Aorta (tissue), 5 donors: ENCODE results near the gene ZDHHC8. TPM values are rescaled to one million over a fixed set of nuclear protein-coding genes. Genes with fewer than 3 reads are reported as not detected.

ENCODE experiments used
- ATAC-seq: fragments of 200-7000 bp; cut with Tn5 transposase; one replicate; pipeline ENCODE4 v1.9.1; 2022; ENCODE audit warnings: moderate library complexity; ENCODE audit not compliant: low FRiP score
- DNase-seq, 2 donors: peaks; one replicate each; pipeline ENCODE4 v3.0.0-alpha.2; 2020
- H3K27ac ChIP-seq, 2 donors: one replicate each; pipeline ENCODE4 v1.5.1; 2013; ENCODE audit warnings: low read length in 2 of 2, mild to moderate bottlenecking in 2 of 2, moderate library complexity in 2 of 2, control low read depth in 1 of 2, inconsistent platforms in 1 of 2, low read depth in 1 of 2
- H3K27me3 ChIP-seq, 2 donors: one replicate each; pipeline ENCODE4 v1.6.1; 2013; ENCODE audit warnings: control low read depth in 1 of 2, low read length in 1 of 2, mild to moderate bottlenecking in 1 of 2, moderate library complexity in 1 of 2; ENCODE audit not compliant: insufficient read depth in 2 of 2, control insufficient read depth in 1 of 2
- H3K36me3 ChIP-seq, 2 donors: one replicate each; pipeline ENCODE4 v1.6.1; 2013; ENCODE audit warnings: control low read depth in 1 of 2, low read length in 1 of 2, mild to moderate bottlenecking in 1 of 2; ENCODE audit not compliant: insufficient read depth in 2 of 2, control insufficient read depth in 1 of 2
- H3K4me1 ChIP-seq, 2 donors: one replicate each; pipeline ENCODE4 v1.6.1; 2013; ENCODE audit warnings: low read length in 2 of 2, control low read depth in 1 of 2, mild to moderate bottlenecking in 1 of 2, moderate library complexity in 1 of 2; ENCODE audit not compliant: insufficient read depth in 2 of 2, control insufficient read depth in 1 of 2
- H3K4me3 ChIP-seq, 2 donors: one replicate each; pipeline ENCODE4 v1.5.1; 2013; ENCODE audit warnings: low read length in 2 of 2, control low read depth in 1 of 2, mild to moderate bottlenecking in 1 of 2
- H3K9me3 ChIP-seq: one replicate; pipeline ENCODE4 v1.6.1; 2013; ENCODE audit warnings: mild to moderate bottlenecking, low read length; ENCODE audit not compliant: control insufficient read depth
- WGBS, 2 donors: extraction: QIAGEN DNeasy Blood & Tissue Kit; methylation state at CpG; one replicate each; pipeline ENCODE4 v1.1.7; 2013; 5-methylcytosine and 5-hydroxymethylcytosine counted together
- intact Hi-C, 2 donors: fragments of 100-400 bp; cut with DNase I; formaldehyde crosslinking; loops; one replicate each; pipeline versions ENCODE4 v1.14.2 to v1.15.0; 2022
- polyA plus RNA-seq, 2 donors: library from polyadenylated mRNA; stranded (reverse); fragments of 200-250 nt; gene quantifications; one replicate each; pipeline ENCODE4 v1.2.3, GENCODE V29; 2013
- total RNA-seq, 2 donors: library from RNA; stranded (reverse); fragmentation: NEBNext Ultra II Directional; extraction: Animal tissue kit (Norgen Biotek cat#: 25700); gene quantifications; one replicate each; pipeline ENCODE4 v1.2.1, GENCODE V29; 2021
- donor health status: healthy with polysubstance abuse.
- donor health status: Bipolar disorder and iron deficiency.
- donor health status: DM: no; HTN: no; CAD: no.
- donor health status: DM: no; HTN: no; CAD: no.
- donor health status: DM: yes; HTN: yes; CAD: no.

ZDHHC8 gene
- total and polyA plus RNA-seq, 4 donors, result 6.3 to 71.9 (median 46.5) TPM

DNA sequence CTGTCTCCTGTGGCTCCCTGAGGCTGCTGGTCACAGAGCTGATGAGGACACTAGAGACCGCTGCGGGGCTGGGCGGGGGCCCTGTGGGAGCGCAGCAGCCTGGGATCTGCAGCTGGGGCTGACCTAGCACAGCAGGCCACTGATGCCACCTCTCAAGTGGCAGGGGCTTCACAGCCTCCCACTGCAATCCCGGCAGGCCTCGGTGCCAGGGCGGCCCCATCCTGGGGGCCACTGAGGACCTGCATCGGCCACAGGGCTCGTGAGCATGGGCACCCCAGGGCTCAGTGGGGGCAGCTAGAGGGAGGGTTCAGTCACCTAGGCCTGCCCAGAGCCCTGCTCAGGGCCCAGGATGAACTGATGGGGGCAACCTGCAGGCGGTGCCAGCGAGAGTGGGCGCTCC is 33.8 kb downstream of the ZDHHC8 start:
- no peak for DNase-seq
- intact Hi-C loops, result no loop called here
- H3K4me1 ChIP-seq, result no peaks in the 10 kb centered on the region
- ATAC-seq, result no peak
- no peak overlapping the region for H3K27ac ChIP-seq
- WGBS, 2 donors, result 88 to 94% methylated on average over 12 of the region's 12 CpGs
- H3K36me3 ChIP-seq, result no peaks in the 10 kb centered on the region
- H3K4me3 ChIP-seq, result no peak overlapping the region
- H3K27me3 ChIP-seq, result no peaks in the 10 kb centered on the region
- no peaks in the 10 kb centered on the region for H3K9me3 ChIP-seq

DNA sequence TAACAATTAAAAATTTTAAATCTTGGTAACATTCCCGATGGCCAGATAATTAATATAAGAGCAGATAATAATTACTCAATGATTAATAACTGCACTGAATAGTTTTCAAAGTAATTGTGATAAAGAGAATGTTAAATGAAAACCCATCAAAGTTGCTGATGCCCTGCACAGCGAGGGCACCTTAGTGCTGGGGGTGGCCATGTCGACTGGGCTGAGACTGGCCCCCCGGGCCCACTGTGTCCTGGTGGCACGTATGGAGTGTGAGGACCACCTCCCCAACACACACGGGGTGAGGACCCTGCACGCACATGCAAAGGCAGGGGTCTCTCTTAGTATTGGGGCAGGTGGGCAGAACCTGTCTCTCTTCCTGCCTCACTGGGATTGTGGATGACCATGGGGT is 34.3 kb downstream of the ZDHHC8 start:
- H3K36me3 ChIP-seq, result no peaks in the 10 kb centered on the region
- WGBS, 2 donors, result 84 to 91% methylated on average over 7 of the region's 7 CpGs
- no peaks in the 10 kb centered on the region for H3K9me3 ChIP-seq
- no peaks in the 10 kb centered on the region for H3K27me3 ChIP-seq
- H3K27ac ChIP-seq, result no peak overlapping the region
- no peak for DNase-seq
- no peak overlapping the region for H3K4me3 ChIP-seq
- intact Hi-C loops, result no loop called here
- H3K4me1 ChIP-seq, result no peaks in the 10 kb centered on the region
- ATAC-seq, result no peak

DNA sequence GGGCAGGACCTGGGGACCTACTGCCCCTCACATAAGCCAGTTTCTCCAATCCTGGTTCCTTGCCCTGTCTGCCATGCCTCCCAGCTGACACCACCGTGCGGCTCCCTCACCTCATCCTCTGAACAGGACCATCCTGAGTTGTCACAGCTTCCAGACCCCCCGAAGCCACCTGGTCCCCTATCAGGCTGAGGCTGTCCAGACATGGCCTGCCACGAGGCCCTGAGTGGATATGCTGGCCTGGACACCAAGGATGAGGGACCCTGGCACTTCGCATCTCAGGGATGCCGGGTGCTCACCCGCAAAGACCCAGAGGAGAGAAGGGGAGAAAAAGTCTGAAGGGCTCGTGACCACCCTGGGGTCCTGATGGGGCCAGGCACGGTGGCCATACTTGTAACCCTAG is 35.1 kb downstream of the ZDHHC8 start:
- Histone ChIP-seq H3K36me3 (no peaks in the 10 kb centered on the region), H3K4me1 (no peaks in the 10 kb centered on the region), H3K4me3 (no peak overlapping the region), H3K27ac (no peak overlapping the region), H3K27me3 (no peaks in the 10 kb centered on the region), H3K9me3 (no peaks in the 10 kb centered on the region)
- intact Hi-C loops, result no loop called here
- no peak for ATAC-seq
- DNase-seq, result no peak
- 93 to 95% methylated on average over 9 of the region's 9 CpGs for WGBS, 2 donors

DNA sequence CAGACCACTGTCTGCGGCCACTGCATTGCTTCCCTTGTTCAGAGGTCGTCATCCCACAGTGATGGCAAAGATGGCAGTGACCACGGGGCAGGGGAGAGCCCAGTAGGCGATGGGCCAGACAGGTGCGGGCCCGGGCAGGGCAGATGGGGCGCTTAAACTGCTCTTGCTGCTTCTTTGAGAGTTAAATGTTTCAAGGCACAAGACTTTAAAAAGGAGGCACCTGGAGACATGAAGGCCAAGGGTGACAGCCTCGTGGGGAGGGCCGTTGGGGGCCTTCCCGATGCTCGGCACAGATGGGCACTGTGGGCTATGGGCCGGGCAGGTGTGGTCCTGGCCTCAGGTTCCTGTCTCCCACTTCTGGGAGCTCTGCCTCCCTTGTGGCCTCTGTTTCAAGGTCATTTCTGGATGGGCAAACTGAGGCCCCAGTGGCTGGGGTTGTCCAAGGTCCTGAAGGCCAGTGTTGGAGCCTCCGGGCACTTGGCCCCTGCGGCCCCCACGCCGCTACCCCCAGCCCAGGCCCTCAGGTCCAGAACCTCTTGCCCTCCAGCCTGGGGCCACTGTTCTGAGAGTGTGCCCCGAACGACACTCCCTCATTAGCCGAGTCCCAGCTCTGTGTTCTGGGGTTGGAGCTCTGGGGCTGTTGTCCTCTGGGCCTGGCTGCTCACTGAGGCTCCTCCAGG is 36.2 kb downstream of the ZDHHC8 start:
- Histone ChIP-seq H3K9me3 (no peaks in the 10 kb centered on the region), H3K27me3 (no peaks in the 10 kb centered on the region), H3K36me3 (no peaks in the 10 kb centered on the region), H3K4me1 (no peaks in the 10 kb centered on the region), H3K27ac (no peak overlapping the region), H3K4me3 (no peak overlapping the region)
- ATAC-seq, result no peak
- WGBS, 2 donors, result 86% methylated on average over 19 of the region's 19 CpGs
- no peak for DNase-seq
- intact Hi-C loops, result no loop called here

DNA sequence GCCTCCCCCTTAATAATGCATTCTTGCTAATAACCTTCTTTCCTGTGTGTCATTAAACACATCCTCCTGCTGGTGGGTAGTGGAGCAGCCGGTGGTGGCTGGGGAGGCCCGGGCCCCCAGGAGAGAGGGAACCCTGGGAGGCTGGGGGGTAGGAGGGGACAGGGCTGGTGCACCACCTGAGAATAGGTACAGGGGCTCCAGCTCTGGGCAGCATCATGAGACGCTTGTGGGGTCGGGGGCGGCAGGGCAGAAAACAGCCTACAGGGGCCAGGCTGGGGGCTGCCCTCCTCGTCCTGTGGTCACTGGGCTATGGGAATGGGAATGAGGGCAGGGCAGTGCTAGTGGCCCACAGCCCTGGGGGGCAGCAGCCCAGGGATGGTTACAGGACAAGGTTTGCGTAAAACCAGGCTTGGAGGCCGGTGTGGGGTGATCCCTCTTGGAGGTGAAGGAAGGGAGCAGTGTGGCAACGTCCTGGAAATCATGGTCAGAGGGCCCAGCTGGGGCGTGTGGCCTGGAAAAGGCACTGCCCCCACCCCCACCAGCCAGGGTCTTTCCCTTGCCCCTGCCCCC is 37.7 kb downstream of the ZDHHC8 start:
- ATAC-seq (no peak), DNase-seq (no peak)
- no peak overlapping the region for H3K4me3 ChIP-seq
- WGBS, 2 donors, result 87 to 88% methylated on average over 9 to 10 of the region's 10 CpGs
- H3K27me3 ChIP-seq, result no peaks in the 10 kb centered on the region
- H3K9me3 ChIP-seq, result no peaks in the 10 kb centered on the region
- no peaks in the 10 kb centered on the region for H3K4me1 ChIP-seq
- H3K27ac ChIP-seq, result no peak overlapping the region
- no peaks in the 10 kb centered on the region for H3K36me3 ChIP-seq
- intact Hi-C loops, result no loop called here

DNA sequence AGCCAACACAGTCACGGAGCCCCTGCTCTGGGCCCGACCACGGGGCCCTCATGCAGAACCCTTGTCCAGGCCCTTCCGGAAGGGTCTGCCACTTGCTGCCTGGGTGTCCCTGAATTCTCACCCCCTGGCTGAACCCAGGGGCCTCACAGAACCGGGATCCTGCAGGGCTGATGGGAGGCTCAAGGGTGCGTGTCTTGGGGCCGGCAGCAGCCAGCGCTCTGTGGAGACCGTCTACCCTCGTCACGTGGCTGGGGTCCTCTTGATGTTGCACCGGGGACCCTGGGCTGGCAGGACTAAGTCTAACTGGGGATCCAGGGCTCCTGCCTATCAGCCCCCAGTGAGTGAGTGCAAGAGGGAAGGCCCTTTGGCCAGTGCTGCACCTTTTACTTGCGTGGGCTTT is 38.6 kb downstream of the ZDHHC8 start:
- H3K4me1 ChIP-seq, result no peaks in the 10 kb centered on the region
- WGBS, 2 donors, result 94 to 95% methylated on average over 13 of the region's 13 CpGs

DNA sequence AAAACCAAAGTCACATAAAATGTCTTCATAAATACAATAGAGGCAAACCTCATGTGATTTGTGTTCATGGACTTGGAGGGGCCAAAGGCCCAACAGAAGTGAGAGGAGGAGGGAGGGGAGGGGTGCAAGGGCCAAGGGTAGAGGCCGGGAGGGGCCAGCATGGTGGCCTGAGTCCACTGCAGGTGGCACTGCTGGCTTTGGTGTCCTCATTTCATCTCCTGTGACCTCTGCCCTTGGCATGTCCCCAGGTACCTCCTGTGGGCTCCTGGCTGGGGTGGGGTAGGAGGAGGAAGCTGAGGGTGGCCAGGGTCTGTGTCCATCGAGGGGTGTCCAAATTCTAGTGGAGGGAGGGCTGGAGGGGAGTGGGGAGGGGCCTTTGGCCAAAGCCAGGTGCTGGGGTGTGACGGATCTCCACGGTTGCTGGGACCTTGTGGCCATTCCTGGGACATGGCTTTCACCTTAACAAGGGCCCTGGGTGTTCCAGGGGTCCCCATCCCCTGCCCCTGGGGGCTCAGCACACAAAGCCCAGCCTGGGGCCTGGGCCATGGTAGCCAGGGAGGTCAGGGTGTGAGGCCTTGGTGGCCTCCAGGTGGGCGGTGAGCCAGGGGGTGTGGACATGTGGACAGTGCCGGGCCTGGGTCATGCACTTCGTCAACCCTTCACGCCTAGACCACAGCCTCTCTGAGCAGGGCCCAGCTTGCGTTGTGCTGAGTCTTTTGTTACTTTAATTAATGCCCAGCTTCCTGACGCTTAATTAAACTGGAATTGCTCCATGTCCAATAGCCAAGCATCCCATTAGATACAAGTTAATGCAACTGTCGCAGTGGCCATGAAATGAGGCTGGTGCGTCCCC is 39.9 kb downstream of the ZDHHC8 start:
- no peaks in the 10 kb centered on the region for H3K9me3 ChIP-seq
- no peak overlapping the region for H3K4me3 ChIP-seq
- H3K4me1 ChIP-seq, result no peaks in the 10 kb centered on the region
- H3K27ac ChIP-seq, result no peak overlapping the region
- no peak for ATAC-seq
- no peaks in the 10 kb centered on the region for H3K27me3 ChIP-seq
- no peaks in the 10 kb centered on the region for H3K36me3 ChIP-seq
- no peak for DNase-seq
- intact Hi-C loops, result no loop called here
- 93 to 94% methylated on average over 12 of the region's 12 CpGs for WGBS, 2 donors

More for the DNA sequence above, 38.6 kb downstream of the ZDHHC8 start:
- Histone ChIP-seq H3K36me3 (no peaks in the 10 kb centered on the region), H3K27me3 (no peaks in the 10 kb centered on the region), H3K4me3 (no peak overlapping the region), H3K27ac (no peak overlapping the region), H3K9me3 (no peaks in the 10 kb centered on the region)
- intact Hi-C loops, result no loop called here
- DNase-seq (no peak), ATAC-seq (no peak)

DNA sequence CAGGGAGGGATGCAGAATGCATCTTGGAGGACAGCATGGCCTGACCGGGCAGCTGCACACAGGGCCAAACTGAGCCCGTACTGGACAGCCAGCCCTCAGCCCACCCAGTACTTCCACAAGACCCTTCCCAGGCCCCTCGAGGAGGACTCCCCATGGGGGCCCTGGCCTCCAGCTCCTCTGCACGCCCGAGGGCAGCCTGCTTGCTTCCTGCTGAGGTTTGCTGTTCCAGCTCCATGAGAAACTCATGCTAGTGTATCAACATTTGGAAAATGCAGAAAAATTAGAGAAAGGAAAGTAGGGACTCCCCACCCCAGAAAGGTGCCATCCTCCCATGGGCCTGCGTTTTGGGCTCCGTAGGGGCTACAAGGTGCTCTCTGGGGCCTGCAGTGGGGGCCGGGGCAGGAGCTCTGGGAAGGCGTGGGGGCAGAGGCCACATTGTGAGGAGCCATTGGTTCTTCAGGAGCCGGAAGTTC is 40.6 kb downstream of the ZDHHC8 start:
- Histone ChIP-seq H3K9me3 (no peaks in the 10 kb centered on the region), H3K27ac (no peak overlapping the region), H3K4me3 (no peak overlapping the region), H3K4me1 (no peaks in the 10 kb centered on the region), H3K27me3 (no peaks in the 10 kb centered on the region), H3K36me3 (no peaks in the 10 kb centered on the region)
- WGBS, 2 donors, result 93 to 94% methylated on average over 10 of the region's 10 CpGs
- DNase-seq, result no peak
- intact Hi-C loops, result no loop called here
- no peak for ATAC-seq
